ENCODE measurements around the gene NLRP11. TPM values are rescaled to one million over a fixed set of nuclear protein-coding genes. Genes with fewer than 3 reads are reported as not detected.

The NLRP11 gene
- total and polyA plus RNA-seq, 9 of the 15 experiments (the other 6 are each of a cell fraction or from before 2014, with no cell fraction given), result 0.07 to 0.29 (median 0.12) TPM; not detected in 1

DNA sequence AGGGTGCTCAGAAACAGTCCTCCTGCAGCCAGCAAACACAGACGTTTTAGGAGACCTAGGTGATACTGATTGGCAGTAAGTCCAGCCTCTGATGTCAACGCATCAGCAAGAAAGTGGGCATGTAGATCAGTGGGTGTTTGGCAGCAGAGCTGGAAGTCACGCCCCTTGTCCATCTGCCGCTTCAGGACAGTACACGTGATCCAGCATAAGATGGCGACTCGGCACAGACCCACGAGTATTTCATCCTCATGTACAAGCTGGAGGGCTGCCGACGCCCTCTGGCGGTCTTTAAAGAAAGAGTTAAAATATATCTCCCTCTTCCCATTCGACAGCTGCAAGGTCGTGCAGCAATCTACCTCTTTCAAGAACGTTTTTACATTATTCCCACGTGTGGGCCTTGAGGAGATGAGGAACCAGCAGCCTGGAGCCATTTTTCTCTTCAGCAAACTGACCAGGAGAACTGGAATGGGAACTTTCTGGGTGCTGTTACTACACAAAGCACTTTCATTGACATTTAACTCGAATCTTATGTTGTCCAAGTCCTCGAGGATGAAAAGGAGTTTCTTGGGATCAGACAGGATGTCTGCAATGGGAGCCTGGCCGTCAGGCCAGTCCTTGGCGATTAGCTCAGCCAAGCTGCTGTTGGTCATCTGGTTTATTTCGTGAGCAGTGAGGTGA lies 22.3 kb downstream of the NLRP11 start (continued):
- TF ChIP-seq PTRF (tag; IDR thresholded peaks at IDR 0.05), result no peak
- no peak for TF ChIP-seq TCF7L2 (IDR thresholded peaks at IDR 0.05; ENCODE audit: low read depth, low read length)
- TF ChIP-seq CHD7 (IDR thresholded peaks at IDR 0.05; ENCODE audit: low read depth, low read length), result no peak
- no peak for TF ChIP-seq NR1H2 (CRISPR knock-in tag; IDR thresholded peaks at IDR 0.05)
- no peak for TF ChIP-seq ZNF699 (CRISPR knock-in tag; IDR thresholded peaks at IDR 0.05; ENCODE audit: insufficient replicate concordance)
- no peak for TF ChIP-seq ZBTB8A (IDR thresholded peaks at IDR 0.05; ENCODE audit: partially characterized antibody)
- TF ChIP-seq, protein P1, sequence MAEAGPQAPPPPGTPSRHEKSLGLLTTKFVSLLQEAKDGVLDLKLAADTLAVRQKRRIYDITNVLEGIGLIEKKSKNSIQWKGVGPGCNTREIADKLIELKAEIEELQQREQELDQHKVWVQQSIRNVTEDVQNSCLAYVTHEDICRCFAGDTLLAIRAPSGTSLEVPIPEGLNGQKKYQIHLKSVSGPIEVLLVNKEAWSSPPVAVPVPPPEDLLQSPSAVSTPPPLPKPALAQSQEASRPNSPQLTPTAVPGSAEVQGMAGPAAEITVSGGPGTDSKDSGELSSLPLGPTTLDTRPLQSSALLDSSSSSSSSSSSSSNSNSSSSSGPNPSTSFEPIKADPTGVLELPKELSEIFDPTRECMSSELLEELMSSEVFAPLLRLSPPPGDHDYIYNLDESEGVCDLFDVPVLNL (CRISPR knock-in tag; IDR thresholded peaks at IDR 0.05; ENCODE audit: low read depth), result no peak
- TF ChIP-seq MTA1 (IDR thresholded peaks at IDR 0.05; ENCODE audit: borderline replicate concordance), result no peak
- TF ChIP-seq, protein P2, sequence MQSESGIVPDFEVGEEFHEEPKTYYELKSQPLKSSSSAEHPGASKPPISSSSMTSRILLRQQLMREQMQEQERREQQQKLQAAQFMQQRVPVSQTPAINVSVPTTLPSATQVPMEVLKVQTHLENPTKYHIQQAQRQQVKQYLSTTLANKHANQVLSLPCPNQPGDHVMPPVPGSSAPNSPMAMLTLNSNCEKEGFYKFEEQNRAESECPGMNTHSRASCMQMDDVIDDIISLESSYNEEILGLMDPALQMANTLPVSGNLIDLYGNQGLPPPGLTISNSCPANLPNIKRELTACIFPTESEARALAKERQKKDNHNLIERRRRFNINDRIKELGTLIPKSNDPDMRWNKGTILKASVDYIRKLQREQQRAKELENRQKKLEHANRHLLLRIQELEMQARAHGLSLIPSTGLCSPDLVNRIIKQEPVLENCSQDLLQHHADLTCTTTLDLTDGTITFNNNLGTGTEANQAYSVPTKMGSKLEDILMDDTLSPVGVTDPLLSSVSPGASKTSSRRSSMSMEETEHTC (IDR thresholded peaks at IDR 0.05), result peak; percentile 61
- no peak for TF ChIP-seq ETV5 (CRISPR knock-in tag; IDR thresholded peaks at IDR 0.05; ENCODE audit: low read depth)
- no peak for TF ChIP-seq RBM39 (optimal IDR thresholded peaks at IDR 0.05; ENCODE audit: low read depth, low read length)
- TF ChIP-seq CHD2 (IDR thresholded peaks at IDR 0.05; ENCODE audit: low read depth, low read length), result no peak
- TF ChIP-seq ZNF124 (CRISPR knock-in tag; IDR thresholded peaks at IDR 0.05), result no peak
- TF ChIP-seq MAFG (tag; conservative IDR thresholded peaks at IDR 0.05), result no peak
